Measurements from ENCODE around the gene STPG1.

STPG1 gene

GRCh38 chr1:24435782-24436365 is 22.3 kb upstream of the STPG1 start:
- peak; percentile 47; the same call in 1 of the 2 replicates for TF ChIP-seq SPI1 (IDR thresholded peaks at IDR 0.05; ENCODE audit: borderline replicate concordance, low read depth)
- TF ChIP-seq REST (IDR thresholded peaks at IDR 0.05; ENCODE audit: insufficient replicate concordance, low read depth): no peak
- no peak overlapping the region for H3K4me3 ChIP-seq (replicated peaks; ENCODE audit: insufficient read depth, low read length)
- peak in 1 of 2 experiments; percentile 35 for DNase-seq (ENCODE audit: low read depth in 1 of 2, low spot score in 1 of 2)
- no peak overlapping the region for H3K27ac ChIP-seq (replicated peaks)
- no peaks in the 10 kb centered on the region for H3K27me3 ChIP-seq (ENCODE audit: insufficient read depth, poor library complexity, severe bottlenecking)

GRCh38 chr1:24427545-24427862 is 13.9 kb upstream of the STPG1 start:
- H3K27me3 ChIP-seq (ENCODE audit: insufficient read depth, poor library complexity, severe bottlenecking): no peaks in the 10 kb centered on the region
- no peak for DNase-seq (ENCODE audit: low read depth in 1 of 2, low spot score in 1 of 2)
- no peak overlapping the region for H3K27ac ChIP-seq (replicated peaks)
- TF ChIP-seq CTCF (IDR thresholded peaks at IDR 0.05; ENCODE audit: insufficient read depth, low read length): no peak
- no peak overlapping the region for H3K4me3 ChIP-seq (replicated peaks; ENCODE audit: insufficient read depth, low read length)

GRCh38 chr1:24426744-24427544 is 13.4 kb upstream of the STPG1 start:
- TF ChIP-seq GABPA (IDR thresholded peaks at IDR 0.05; ENCODE audit: low read depth) (no peak), SPI1 (IDR thresholded peaks at IDR 0.05; ENCODE audit: borderline replicate concordance, low read depth) (no peak), REST (IDR thresholded peaks at IDR 0.05; ENCODE audit: insufficient replicate concordance, low read depth) (no peak), POLR2AphosphoS5 (IDR thresholded peaks at IDR 0.05; ENCODE audit: low read depth) (no peak), CTCF (IDR thresholded peaks at IDR 0.05; ENCODE audit: insufficient read depth, low read length) (no peak)
- Histone ChIP-seq H3K4me3 (replicated peaks; ENCODE audit: insufficient read depth, low read length) (no peak overlapping the region), H3K27me3 (ENCODE audit: insufficient read depth, poor library complexity, severe bottlenecking) (no peaks in the 10 kb centered on the region), H3K27ac (replicated peaks) (no peak overlapping the region)
- no peak for DNase-seq (ENCODE audit: low read depth in 1 of 2, low spot score in 1 of 2)

- no peak for TF ChIP-seq CTCF (IDR thresholded peaks at IDR 0.05; ENCODE audit: insufficient read depth, low read length)
- no peak for TF ChIP-seq REST (IDR thresholded peaks at IDR 0.05; ENCODE audit: insufficient replicate concordance, low read depth)
- TF ChIP-seq GABPA (IDR thresholded peaks at IDR 0.05; ENCODE audit: low read depth): no peak
- TF ChIP-seq SPI1 (IDR thresholded peaks at IDR 0.05; ENCODE audit: borderline replicate concordance, low read depth): no peak
- TF ChIP-seq POLR2AphosphoS5 (IDR thresholded peaks at IDR 0.05; ENCODE audit: low read depth): no peak
- DNase-seq (ENCODE audit: low read depth in 1 of 2, low spot score in 1 of 2): no peak
- Histone ChIP-seq H3K27me3 (ENCODE audit: insufficient read depth, poor library complexity, severe bottlenecking) (no peaks in the 10 kb centered on the region), H3K4me3 (replicated peaks; ENCODE audit: insufficient read depth, low read length) (no peak overlapping the region), H3K27ac (replicated peaks) (no peak overlapping the region)
Measured at GRCh38 chr1:24425922-24426321, 12.3 kb upstream of the STPG1 start.
